GM12878 (cell line): ENCODE data around the gene XPNPEP1. TPM values are rescaled to one million over a fixed set of nuclear protein-coding genes. Genes with fewer than 3 reads are reported as not detected.
A peak's percentile ranks its signal among the peaks of the same experiment; 100 is the strongest.

ENCODE experiments used
- ATAC-seq: fragments of 200-7000 bp; cut with Tn5 transposase; 3 replicates; pipeline ENCODE4 v1.9.1; 2020; ENCODE audit warnings: mild to moderate bottlenecking, moderate library complexity
- BruUV-seq: library from RNA; stranded (reverse); fragments of 400-500 nt; replicated peaks from 2 replicates; lab custom pipeline; 2021; lab: Mats Ljungman, UMichigan
- CTCF ChIA-PET: fragments of 300-600 bp; sonication (Branson Sonifier 250); formaldehyde crosslinking; extraction: SDS; loops from one replicate; lab custom pipeline; 2021; ENCODE audit warnings: inconsistent platforms; lab: Yijun Ruan, JAX
- POLR2A ChIA-PET: fragments of 350-600 bp; formaldehyde crosslinking; extraction: SDS; loops from one replicate; lab custom pipeline; 2021; ENCODE audit warnings: inconsistent platforms; lab: Charles Lee
- RAD21 ChIA-PET: fragments of 300-600 bp; sonication (Branson Sonifier 250); formaldehyde crosslinking; loops from one replicate; lab custom pipeline; 2023; ENCODE audit warnings: antibody characterized with exemption; ENCODE audit not compliant: unreplicated experiment; lab: Charles Lee
- SMC1A ChIA-PET: fragments of 300-600 bp; sonication (Branson Sonifier 250); formaldehyde crosslinking; loops from one replicate; lab custom pipeline; 2023; ENCODE audit not compliant: unreplicated experiment, uncharacterized antibody; lab: Charles Lee
- DNase-seq: peaks from one replicate; pipeline ENCODE4 v3.0.0-alpha.2; 2011; ENCODE audit warnings: low read depth, low spot score
- FAIRE-seq: peaks from 3 replicates; lab custom pipeline; 2011; peaks lifted over from hg19 to GRCh38; lab: Jason Lieb, UNC
- H2AFZ ChIP-seq: 2 replicates; pipeline ENCODE4 v1.6.0; 2011; ENCODE audit warnings: low read depth, low read length, control low read depth; ENCODE audit not compliant: control insufficient read depth
- H3K27ac ChIP-seq: 2 replicates; pipeline ENCODE4 v1.5.1; 2011; ENCODE audit warnings: control low read depth; ENCODE audit not compliant: control insufficient read depth, insufficient read depth
- H3K27me3 ChIP-seq, 2 experiments: replicated peaks in 1 of 2; 2 replicates each; pipeline versions ENCODE4 v1.6.0 to v1.6.1; 2011; ENCODE audit warnings: low read length in 1 of 2; ENCODE audit not compliant: control insufficient read depth in 2 of 2, insufficient read depth in 2 of 2
- H3K36me3 ChIP-seq, 2 experiments: 2 replicates each; pipeline ENCODE4 v1.5.1; 2011; ENCODE audit warnings: low read length in 1 of 2; ENCODE audit not compliant: control insufficient read depth in 2 of 2, insufficient read depth in 2 of 2
- H3K4me1 ChIP-seq: 2 replicates; pipeline ENCODE4 v1.6.1; 2011; ENCODE audit warnings: mild to moderate bottlenecking, low read length, moderate library complexity, mixed read lengths; ENCODE audit not compliant: control insufficient read depth, insufficient read depth
- H3K4me2 ChIP-seq: 2 replicates; pipeline ENCODE4 v1.6.0; 2011; ENCODE audit warnings: control low read depth; ENCODE audit not compliant: control insufficient read depth, insufficient read depth
- H3K4me3 ChIP-seq: fragments of 200-600 bp; sonication (generic); 2 replicates; pipeline ENCODE4 v1.5.1; 2016
- H3K79me2 ChIP-seq: 2 replicates; pipeline ENCODE4 v1.6.0; 2011; ENCODE audit warnings: low read length; ENCODE audit not compliant: control insufficient read depth, insufficient read depth
- H3K9ac ChIP-seq: 2 replicates; pipeline ENCODE4 v1.8.0; 2011; ENCODE audit warnings: low read length, control low read depth, mixed read lengths; ENCODE audit not compliant: control insufficient read depth, insufficient read depth
- H3K9me3 ChIP-seq: replicated peaks from 3 replicates; pipeline ENCODE4 v1.5.1; 2011; ENCODE audit warnings: mild to moderate bottlenecking, low read length; ENCODE audit not compliant: control insufficient read depth, insufficient read depth
- H4K20me1 ChIP-seq: 2 replicates; pipeline ENCODE4 v1.6.0; 2011; ENCODE audit not compliant: control insufficient read depth, insufficient read depth
- BCL3 ChIP-seq: IDR thresholded peaks from 2 replicates; pipeline ENCODE4 v1.6.1; 2011; ENCODE audit warnings: borderline replicate concordance, low read depth, mild to moderate bottlenecking, moderate library complexity, low read length; ENCODE audit not compliant: insufficient read depth, poor library complexity, severe bottlenecking
- BRCA1 ChIP-seq: IDR thresholded peaks from 2 replicates; pipeline ENCODE4 v1.6.1; 2011; ENCODE audit warnings: low read depth, low read length, improper control_type of control experiment
- CBFB ChIP-seq: IDR thresholded peaks from 2 replicates; pipeline ENCODE4 v1.6.1; 2016; ENCODE audit warnings: antibody characterized with exemption, low read depth
- CUX1 ChIP-seq: IDR thresholded peaks from 2 replicates; pipeline ENCODE4 v1.6.1; 2012; ENCODE audit warnings: improper control_type of control experiment, low read depth, low read length; ENCODE audit not compliant: insufficient replicate concordance
- GABPA ChIP-seq: IDR thresholded peaks from 2 replicates; pipeline ENCODE4 v1.6.1; 2014; ENCODE audit warnings: antibody characterized with exemption, low read depth, mild to moderate bottlenecking, inconsistent platforms
- IKZF2 ChIP-seq, 2 experiments: fragments of 450-650 bp; IDR thresholded peaks; 2 replicates each; pipeline ENCODE4 v1.6.1; 2017; ENCODE audit warnings: mild to moderate bottlenecking in 2 of 2, moderate library complexity in 2 of 2
- IRF3 ChIP-seq: fragments of 450-650 bp; IDR thresholded peaks from 2 replicates; pipeline ENCODE4 v1.6.1; 2014; ENCODE audit warnings: mild to moderate bottlenecking
- KAT2A ChIP-seq: conservative IDR thresholded peaks from 2 replicates; pipeline ENCODE4 v1.6.1; 2011; ENCODE audit warnings: low read depth, low read length; ENCODE audit not compliant: control insufficient read depth
- MLLT1 ChIP-seq: fragments of 450-650 bp; IDR thresholded peaks from 2 replicates; pipeline ENCODE4 v1.6.1; 2016; ENCODE audit warnings: mild to moderate bottlenecking
- MYB ChIP-seq: fragments of 150-350 bp; IDR thresholded peaks from 2 replicates; pipeline ENCODE4 v1.6.1; 2014; ENCODE audit warnings: mild to moderate bottlenecking, low read depth, low read length, borderline replicate concordance
- SMAD5 ChIP-seq: IDR thresholded peaks from 2 replicates; pipeline ENCODE4 v1.6.1; 2016; ENCODE audit warnings: antibody characterized with exemption, low read depth
- SPI1 ChIP-seq: IDR thresholded peaks from 2 replicates; pipeline ENCODE4 v1.6.1; 2011; ENCODE audit warnings: low read depth, mild to moderate bottlenecking, low read length, moderate library complexity, borderline replicate concordance; ENCODE audit not compliant: insufficient read depth
- SREBF2 ChIP-seq: IDR thresholded peaks from 2 replicates; pipeline ENCODE4 v1.6.1; 2012; ENCODE audit warnings: mild to moderate bottlenecking, low read length
- TCF7 ChIP-seq: IDR thresholded peaks from 2 replicates; pipeline ENCODE4 v1.6.1; 2014; ENCODE audit warnings: antibody characterized with exemption, borderline replicate concordance
- ZNF622 ChIP-seq: fragments of 450-650 bp; IDR thresholded peaks from 2 replicates; pipeline ENCODE4 v1.6.1; 2017; ENCODE audit warnings: mild to moderate bottlenecking, inconsistent platforms
- WGBS: methylation state at CpG from one replicate; pipeline ENCODE4 v1.1.6; 2016; ENCODE audit warnings: low lambda C conversion rate; ENCODE audit not compliant: insufficient replicate concordance, insufficient coverage; ENCODE audit errors: missing lambda C conversion rate; 5-methylcytosine and 5-hydroxymethylcytosine counted together
- in situ Hi-C: fragments of 300-500 bp; cut with MboI; formaldehyde crosslinking; loops from 9 replicates; pipeline ENCODE4 v1.14.3; 2018; ENCODE audit warnings: mixed read lengths
- intact Hi-C: fragments of 100-400 bp; cut with micrococcal nuclease; formaldehyde crosslinking; loops from one replicate; pipeline ENCODE4 v1.14.2; 2022; ENCODE audit not compliant: unreplicated experiment
- polyA plus RNA-seq, 11 experiments: library from polyadenylated mRNA; depleted of rRNA in 4 of 11; unstranded in 6 of 11; stranded (reverse) in 5 of 11; fragments of >200 nt; fragmentation: Nextera tagmentation in 4 of 11; fragmentation: Illumina TruSeq in 1 of 11; extraction: Ambion mirVana in 4 of 11; extraction: Trizol in 1 of 11; gene quantifications; 1 replicate in 1 of 11; 2 replicates in 10 of 11; pipeline versions ENCODE4 v1.2.1 to v1.2.3, GENCODE V29; 2011 to 2016; ENCODE audit warnings: inconsistent platforms in 2 of 11, missing spikeins in 2 of 11, low read depth in 1 of 11
- total RNA-seq, 4 experiments: library from RNA; depleted of rRNA in 3 of 4; stranded (reverse); fragments of >200 nt in 3 of 4; fragmentation: Illumina TruSeq in 1 of 4; extraction: Trizol in 1 of 4; gene quantifications; 2 replicates each; pipeline versions ENCODE4 v1.2.1 to v1.2.3, GENCODE V29; 2013 to 2021

Gene XPNPEP1
- total and polyA plus RNA-seq, 10 of the 15 experiments (the other 5 are each of a cell fraction or from before 2014, with no cell fraction given): 22.7 to 108 (median 43.5) TPM

- H3K4me1 ChIP-seq: peaks cover 61% of the 10 kb centered on the region
- in situ Hi-C loops: no loop called here
- TF ChIP-seq BRCA1 (no peak), IRF3 (no peak), CUX1 (no peak), ZNF622 (no peak), IKZF2 (IDR thresholded peaks at IDR 0.05) (peak in 1 of 2 experiments; percentile 28; a peak in 2 of 4 replicates), SREBF2 (no peak), CBFB (no peak), SPI1 (peak; percentile 11; the same call in 1 of the 2 replicates), TCF7 (no peak), GABPA (no peak), MYB (no peak), BCL3 (no peak), KAT2A (no peak), SMAD5 (no peak), MLLT1 (no peak)
Measured at GRCh38 chr10:109914966-109915365, 8.3 kb downstream of the XPNPEP1 start.

More at GRCh38 chr10:109914966-109915365, 8.3 kb downstream of the XPNPEP1 start:
- FAIRE-seq: no peak
- no peak overlapping the region for H3K4me3 ChIP-seq
- ChIA-PET RAD21 (interaction anchor here (1.4 kb wide), 1 partner anchor 31 kb away, joined by 4 read pairs; no protein-coding TSS in a partner anchor), POLR2A (interaction anchor here (0.6 kb wide), 1 partner anchor 19 kb away, joined by 3 read pairs; no protein-coding TSS in a partner anchor), CTCF (interaction anchor here (0.7 kb wide), 1 partner anchor 24 kb away, joined by 3 read pairs; no protein-coding TSS in a partner anchor), SMC1A (interaction anchor here (1.0 to 1.9 kb wide), 3 partner anchors 25 to 97 kb away, joined by 3 to 4 read pairs (median 3); no protein-coding TSS in a partner anchor)
- BruUV-seq: no TSS peak
- WGBS: 48% methylated on average over 3 of the region's 3 CpGs
- no peak overlapping the region for H3K9ac ChIP-seq
- H3K36me3 ChIP-seq: peaks cover 0 to 6% of the 10 kb centered on the region in 2 experiments; a peak in 1 of 4 replicates
- peaks cover 4% of the 10 kb centered on the region; the same call in 2 of the 3 replicates for H3K9me3 ChIP-seq
- peak; percentile 41 for DNase-seq
- intact Hi-C loops: loop anchor here (5.0 kb wide), 1 partner anchor 157 kb away; no protein-coding TSS in a partner anchor
- H3K4me2 ChIP-seq: 0 out of 2 replicates have a peak overlapping the region, but pooled peaks have one; percentile 39
- ATAC-seq: peak; percentile 18; the same call in 2 of the 3 replicates
- no peak overlapping the region for H2AFZ ChIP-seq
- peaks cover 46% of the 10 kb centered on the region for H3K79me2 ChIP-seq
- H3K27ac ChIP-seq: peak overlapping the region; percentile 25; the same call in 1 of the 2 replicates
- H3K27me3 ChIP-seq: no peaks in the 10 kb centered on the region
- no peaks in the 10 kb centered on the region for H4K20me1 ChIP-seq
